HepG2 (cell line): ENCODE results near the gene NT5M. TPM values are rescaled to one million over a fixed set of nuclear protein-coding genes. Genes with fewer than 3 reads are reported as not detected.

Experiments used
- ATAC-seq: fragments of 200-7000 bp; cut with Tn5 transposase; 3 replicates; pipeline ENCODE4 v1.9.1; 2020; ENCODE audit warnings: mild to moderate bottlenecking, moderate library complexity
- BruUV-seq: library from RNA; stranded (reverse); fragments of 400-500 nt; replicated peaks from 2 replicates; lab custom pipeline; 2021; lab: Mats Ljungman, UMichigan
- CTCF ChIA-PET: fragments of 300-600 bp; formaldehyde crosslinking; extraction: SDS; loops from one replicate; lab custom pipeline; 2021; ENCODE audit warnings: low total read pairs, inconsistent platforms, low intra/inter-chr PET ratio; lab: Yijun Ruan, JAX
- POLR2A ChIA-PET: fragments of 350-600 bp; sonication (Branson Sonifier 250); formaldehyde crosslinking; loops from one replicate; lab custom pipeline; 2020; ENCODE audit warnings: antibody characterized with exemption, inconsistent platforms; lab: Yijun Ruan, JAX
- DNase-seq: peaks from one replicate; pipeline ENCODE4 v3.0.0-alpha.2; 2015; ENCODE audit warnings: low spot score
- FAIRE-seq: peaks from 3 replicates; lab custom pipeline; 2011; peaks lifted over from hg19 to GRCh38; lab: Jason Lieb, UNC
- H2AFZ ChIP-seq: one replicate; pipeline ENCODE4 v1.6.1; 2011; ENCODE audit warnings: low read length, inconsistent platforms
- H3K27ac ChIP-seq: fragments of 300-600 bp; 3 replicates; pipeline ENCODE4 v1.8.0; 2011; ENCODE audit warnings: mixed run types, mild to moderate bottlenecking, mixed read lengths, low read length, inconsistent platforms; ENCODE audit not compliant: insufficient read depth; ENCODE audit errors: extremely low read length
- H3K27me3 ChIP-seq, 2 experiments: fragments of 200-600 bp in 1 of 2; 2 replicates in 1 of 2; 3 replicates in 1 of 2; pipeline versions ENCODE4 v1.6.0 to v1.8.0; 2011; ENCODE audit warnings: low read length in 2 of 2, mild to moderate bottlenecking in 2 of 2, moderate library complexity in 2 of 2, inconsistent platforms in 1 of 2; ENCODE audit not compliant: insufficient read depth in 2 of 2, control insufficient read depth in 1 of 2
- H3K36me3 ChIP-seq, 2 experiments: fragments of 200-600 bp in 1 of 2; replicated peaks in 1 of 2; 2 replicates in 1 of 2; 3 replicates in 1 of 2; pipeline versions ENCODE4 v1.5.1 to v1.8.0; 2011; ENCODE audit warnings: low read length in 2 of 2, inconsistent platforms in 1 of 2; ENCODE audit not compliant: insufficient read depth in 2 of 2, control insufficient read depth in 1 of 2
- H3K4me1 ChIP-seq: 2 replicates; pipeline ENCODE4 v1.5.1; 2012; ENCODE audit warnings: low read length, inconsistent platforms; ENCODE audit not compliant: insufficient read depth
- H3K4me2 ChIP-seq: 2 replicates; pipeline ENCODE4 v1.6.0; 2011; ENCODE audit warnings: low read depth, low read length, inconsistent platforms
- H3K4me3 ChIP-seq, 3 experiments: fragments of 200-600 bp in 1 of 3; sonication (generic), shearing (Covaris generic) in 1 of 3; replicated peaks in 1 of 3; 2 replicates each; pipeline ENCODE4 v1.5.1; 2011 to 2016; ENCODE audit warnings: low read length in 3 of 3, inconsistent platforms in 2 of 3, low read depth in 2 of 3, mild to moderate bottlenecking in 2 of 3, control low read depth in 1 of 3, mixed read lengths in 1 of 3; ENCODE audit not compliant: insufficient read depth in 1 of 3
- H3K79me2 ChIP-seq: one replicate; pipeline ENCODE4 v1.6.1; 2011; ENCODE audit warnings: low read length, inconsistent platforms; ENCODE audit not compliant: insufficient read depth
- H3K9ac ChIP-seq: 2 replicates; pipeline ENCODE4 v1.6.0; 2011; ENCODE audit warnings: mild to moderate bottlenecking, low read depth, low read length, inconsistent platforms; ENCODE audit not compliant: insufficient read depth
- H3K9me3 ChIP-seq: 2 replicates; pipeline ENCODE4 v1.5.1; 2012; ENCODE audit warnings: mild to moderate bottlenecking, low read length
- H4K20me1 ChIP-seq: 2 replicates; pipeline ENCODE4 v1.6.0; 2011; ENCODE audit warnings: inconsistent platforms, mild to moderate bottlenecking, low read length, moderate library complexity; ENCODE audit not compliant: insufficient read depth
- AGO2 ChIP-seq: fragments of 200-400 bp; formaldehyde crosslinking; optimal IDR thresholded peaks from 2 replicates; pipeline ENCODE3; 2017; ENCODE audit warnings: mild to moderate bottlenecking, low read depth, low read length, moderate library complexity
- CEBPG ChIP-seq: IDR thresholded peaks from 2 replicates; pipeline ENCODE4 v1.6.1; 2016
- CENPX ChIP-seq: sonication (generic); formaldehyde crosslinking; IDR thresholded peaks from 2 replicates; pipeline ENCODE4 v1.9.0; 2021; ENCODE audit warnings: mild to moderate bottlenecking, missing genetic modification reagents, moderate library complexity
- DBP ChIP-seq: sonication (generic); formaldehyde crosslinking; IDR thresholded peaks from 2 replicates; pipeline ENCODE4 v1.4.0; 2020; ENCODE audit warnings: missing genetic modification reagents; ENCODE audit errors: not compliant biosample characterization
- GABPB1 ChIP-seq: IDR thresholded peaks from 2 replicates; pipeline ENCODE4 v1.6.1; 2016; ENCODE audit warnings: mild to moderate bottlenecking, missing genetic modification reagents, moderate library complexity, missing compliant biosample characterization
- HBP1 ChIP-seq: IDR thresholded peaks from 2 replicates; pipeline ENCODE4 v1.6.1; 2016; ENCODE audit warnings: low read depth, control low read depth
- HDAC1 ChIP-seq: sonication (generic); formaldehyde crosslinking; IDR thresholded peaks from 2 replicates; pipeline ENCODE4 v1.5.1; 2020; ENCODE audit warnings: mild to moderate bottlenecking, missing genetic modification reagents
- MAX ChIP-seq: IDR thresholded peaks from 2 replicates; pipeline ENCODE4 v1.6.1; 2012; ENCODE audit warnings: inconsistent platforms
- MXD4 ChIP-seq: IDR thresholded peaks from 2 replicates; pipeline ENCODE4 v1.6.1; 2016; ENCODE audit warnings: mild to moderate bottlenecking, missing biosample characterization, missing genetic modification reagents
- NR3C1 ChIP-seq: sonication (generic); formaldehyde crosslinking; IDR thresholded peaks from 2 replicates; pipeline ENCODE4 v1.4.0; 2020; ENCODE audit warnings: missing genetic modification reagents
- PBX2 ChIP-seq: IDR thresholded peaks from 2 replicates; pipeline ENCODE4 v1.6.1; 2016; ENCODE audit warnings: control low read depth
- RARG ChIP-seq: sonication (generic); formaldehyde crosslinking; IDR thresholded peaks from 2 replicates; pipeline ENCODE4 v1.4.0; 2020; ENCODE audit warnings: low read depth, mild to moderate bottlenecking, missing genetic modification reagents
- RFX1 ChIP-seq: fragments of 450-650 bp; IDR thresholded peaks from 2 replicates; pipeline ENCODE4 v1.6.1; 2017
- TEAD3 ChIP-seq: optimal IDR thresholded peaks from 2 replicates; pipeline ENCODE3; 2016; ENCODE audit warnings: borderline replicate concordance
- TOPORS ChIP-seq: sonication (generic); formaldehyde crosslinking; IDR thresholded peaks from 2 replicates; pipeline ENCODE4 v1.8.0; 2023; ENCODE audit warnings: mild to moderate bottlenecking, missing genetic modification reagents
- ZNF180 ChIP-seq: sonication (generic); formaldehyde crosslinking; IDR thresholded peaks from 2 replicates; pipeline ENCODE4 v1.4.0; 2020; ENCODE audit warnings: low read depth, missing genetic modification reagents, borderline replicate concordance
- ZNF451 ChIP-seq: sonication (generic); formaldehyde crosslinking; IDR thresholded peaks from 2 replicates; pipeline ENCODE4 v1.5.0; 2020; ENCODE audit warnings: mild to moderate bottlenecking, missing genetic modification reagents
- ZNF660 ChIP-seq: sonication (generic); formaldehyde crosslinking; IDR thresholded peaks from 2 replicates; pipeline ENCODE4 v1.5.1; 2020; ENCODE audit warnings: mild to moderate bottlenecking, low read depth, missing genetic modification reagents, borderline replicate concordance
- ZNF704 ChIP-seq: sonication (generic); formaldehyde crosslinking; IDR thresholded peaks from 2 replicates; pipeline ENCODE4 v1.8.1; 2023; ENCODE audit warnings: mild to moderate bottlenecking, inconsistent platforms, moderate library complexity, missing genetic modification reagents, borderline replicate concordance
- ZNF773 ChIP-seq: sonication (generic); formaldehyde crosslinking; IDR thresholded peaks from 2 replicates; pipeline ENCODE4 v1.4.0; 2020; ENCODE audit warnings: missing genetic modification reagents, borderline replicate concordance
- ZNF776 ChIP-seq: sonication (generic); formaldehyde crosslinking; IDR thresholded peaks from 2 replicates; pipeline ENCODE4 v1.4.0; 2020; ENCODE audit warnings: mild to moderate bottlenecking, missing genetic modification reagents
- WGBS: methylation state at CpG from one replicate; pipeline ENCODE4 v1.1.6; 2017; ENCODE audit warnings: low lambda C conversion rate; 5-methylcytosine and 5-hydroxymethylcytosine counted together
- in situ Hi-C: cut with HindIII; loops from 2 replicates; pipeline ENCODE4 v1.10.0; 2017; ENCODE audit warnings: low pct_unique_long_range_greater_than_20kb; ENCODE audit not compliant: extremely low pct_ligation_motif_present
- intact Hi-C: fragments of 100-400 bp; cut with micrococcal nuclease; formaldehyde crosslinking; loops from one replicate; pipeline ENCODE4 v1.10.0; 2022; ENCODE audit not compliant: unreplicated experiment
- polyA plus RNA-seq, 8 experiments: library from polyadenylated mRNA; depleted of rRNA in 3 of 8; stranded (reverse) in 7 of 8; unstranded in 1 of 8; fragments of >200 nt; fragmentation: Illumina TruSeq in 4 of 8; extraction: Trizol in 4 of 8; gene quantifications; 2 replicates each; pipeline versions ENCODE4 v1.2.1 to v1.2.3, GENCODE V29; 2011 to 2016; ENCODE audit warnings: low read depth in 4 of 8, missing spikeins in 1 of 8, mixed read lengths in 1 of 8; ENCODE audit not compliant: insufficient read depth in 1 of 8
- total RNA-seq, 5 experiments: library from RNA; depleted of rRNA; stranded (reverse); fragments of >200 nt; fragmentation: Illumina TruSeq; extraction: Trizol; gene quantifications; 2 replicates each; pipeline ENCODE4 v1.2.3, GENCODE V29; 2016; ENCODE audit warnings: low read depth in 1 of 5

The NT5M gene
- total and polyA plus RNA-seq, 2 of the 13 experiments (the other 11 are each of a cell fraction or from before 2014, with no cell fraction given): 0.55 to 0.78 TPM

- Histone ChIP-seq H3K4me2 (peak overlapping the region; percentile 58), H3K4me1 (peaks cover 47% of the 10 kb centered on the region), H3K9ac (no peak overlapping the region), H3K36me3 (no peaks in the 10 kb centered on the region), H3K79me2 (no peaks in the 10 kb centered on the region), H2AFZ (no peak overlapping the region), H3K27ac (no peak overlapping the region), H3K9me3 (no peaks in the 10 kb centered on the region), H3K4me3 (peak overlapping the region in 1 of 3 experiments; percentile 17; a peak in 1 of 6 replicates), H4K20me1 (no peaks in the 10 kb centered on the region), H3K27me3 (no peaks in the 10 kb centered on the region; a peak in 2 of 5 replicates)
- ChIA-PET CTCF (no interaction called here), POLR2A (no interaction called here)
- in situ Hi-C loops: no loop called here
- ATAC-seq (peak; percentile 68), FAIRE-seq (no peak), DNase-seq (peak; percentile 33)
- BruUV-seq: no TSS peak
- WGBS: 11% methylated on average over 6 of the region's 8 CpGs
- intact Hi-C loops: no loop called here
- no peak for TF ChIP-seq ZNF773 (CRISPR knock-in tag)
- no peak for TF ChIP-seq ZNF704 (CRISPR knock-in tag)
- no peak for TF ChIP-seq RARG (CRISPR knock-in tag)
- TF ChIP-seq HDAC1 (CRISPR knock-in tag): 0 out of 2 replicates have a peak, but pooled peaks have one; percentile 25
- TF ChIP-seq NR3C1 (CRISPR knock-in tag): no peak
- TF ChIP-seq HBP1 (CRISPR knock-in tag): no peak
- TF ChIP-seq ZNF451 (CRISPR knock-in tag): no peak
- no peak for TF ChIP-seq CEBPG (CRISPR knock-in tag)
- no peak for TF ChIP-seq DBP (CRISPR knock-in tag)
- TF ChIP-seq RFX1: no peak
- no peak for TF ChIP-seq ZNF180 (CRISPR knock-in tag)
- peak; percentile 70 for TF ChIP-seq TEAD3 (CRISPR knock-in tag)
- no peak for TF ChIP-seq CENPX
- no peak for TF ChIP-seq AGO2
- TF ChIP-seq ZNF776 (CRISPR knock-in tag): no peak
- 0 out of 2 replicates have a peak, but pooled peaks have one; percentile 54 for TF ChIP-seq MXD4
- TF ChIP-seq MAX: peak; percentile 42; the same call in 1 of the 2 replicates
- peak; percentile 51; the same call in 1 of the 2 replicates for TF ChIP-seq GABPB1 (CRISPR knock-in tag)
- TF ChIP-seq PBX2 (CRISPR knock-in tag): no peak
- TF ChIP-seq ZNF660 (CRISPR knock-in tag): no peak
- TF ChIP-seq TOPORS (CRISPR knock-in tag): no peak
Observed at GRCh38 chr17:17305281-17305801, 2.2 kb downstream of the NT5M start.
